Peyer's patch (tissue), 4 donors: ENCODE measurements around the gene FGFR4. TPM values are rescaled to one million over a fixed set of nuclear protein-coding genes. Genes with fewer than 3 reads are reported as not detected.

Experiments used
- DNase-seq, 3 donors: peaks; one replicate each; pipeline ENCODE4 v3.0.0-alpha.2; 2017 to 2019
- H3K27ac ChIP-seq, 4 donors: fragments of 200-600 bp; sonication (generic); one replicate each; pipeline ENCODE4 v1.5.1; 2016 to 2019
- H3K27me3 ChIP-seq, 2 donors: fragments of 200-600 bp; sonication (generic); one replicate each; pipeline ENCODE4 v1.5.1; 2019
- H3K36me3 ChIP-seq, 3 donors: fragments of 200-600 bp; sonication (generic); one replicate each; pipeline ENCODE4 v1.5.1; 2016 to 2019
- H3K4me1 ChIP-seq, 4 donors: fragments of 200-600 bp; sonication (generic); one replicate each; pipeline ENCODE4 v1.5.1; 2016 to 2019
- H3K4me3 ChIP-seq, 4 donors: fragments of 200-600 bp; sonication (generic); 1 replicate in 3 of 4; 2 replicates in 1 of 4; pipeline ENCODE4 v1.5.1; 2016 to 2019; ENCODE audit warnings: mild to moderate bottlenecking in 1 of 4
- H3K9me3 ChIP-seq, 4 donors: fragments of 200-600 bp; sonication (generic); one replicate each; pipeline ENCODE4 v1.5.1; 2016 to 2019; ENCODE audit warnings: mild to moderate bottlenecking in 1 of 4
- CTCF ChIP-seq, 6 experiments: fragments of 450-650 bp in 4 of 6; fragments of 200-600 bp in 2 of 6; sonication (generic) in 1 of 6; IDR thresholded peaks; one replicate each; pipeline ENCODE4 v1.5.1; 2017 to 2019; ENCODE audit warnings: antibody characterized with exemption in 6 of 6, mild to moderate bottlenecking in 3 of 6, moderate library complexity in 1 of 6
- POLR2A ChIP-seq, 2 donors: fragments of 450-650 bp; IDR thresholded peaks; one replicate each; pipeline ENCODE4 v1.5.1; 2017; ENCODE audit warnings: antibody characterized with exemption in 2 of 2, mild to moderate bottlenecking in 2 of 2, moderate library complexity in 2 of 2
- total RNA-seq, 4 donors: library from RNA; depleted of rRNA; stranded (reverse); fragments of >200 nt; gene quantifications; one replicate each; pipeline ENCODE4 v1.1.0, GENCODE V29; 2016

FGFR4 gene
- total RNA-seq, 4 donors from 2014 or later: 43.0 to 264 (median 72.3) TPM

- peaks cover 0 to 19% (median 0%) of the 10 kb centered on the region in 3 donors for H3K36me3 ChIP-seq
These were observed 4.5 kb downstream of the FGFR4 start for GRCh38 chr5:177091232-177091631.

GRCh38 chr5:177092178-177093081, 5.7 kb downstream of the FGFR4 start:
- Histone ChIP-seq H3K4me1 (peaks cover 0 to 38% (median under 1%) of the 10 kb centered on the region in 4 donors), H3K36me3 (peaks cover 0 to 19% (median 0%) of the 10 kb centered on the region in 3 donors), H3K4me3 (no peak overlapping the region), H3K27me3 (no peaks in the 10 kb centered on the region), H3K27ac (no peak overlapping the region), H3K9me3 (no peaks in the 10 kb centered on the region)
- TF ChIP-seq POLR2A (IDR thresholded peaks at IDR 0.05) (no peak), CTCF (IDR thresholded peaks at IDR 0.05) (no peak)
- no peak for DNase-seq

More at GRCh38 chr5:177091232-177091631, 4.5 kb downstream of the FGFR4 start:
- TF ChIP-seq POLR2A (IDR thresholded peaks at IDR 0.05) (no peak), CTCF (IDR thresholded peaks at IDR 0.05) (no peak)
- H3K27me3 ChIP-seq: no peaks in the 10 kb centered on the region
- no peak overlapping the region for H3K4me3 ChIP-seq
- H3K9me3 ChIP-seq: no peaks in the 10 kb centered on the region
- H3K4me1 ChIP-seq: peaks cover 0 to 45% (median 4%) of the 10 kb centered on the region in 4 donors
- DNase-seq: no peak
- no peak overlapping the region for H3K27ac ChIP-seq

GRCh38 chr5:177093082-177093712, 6.5 kb downstream of the FGFR4 start:
- Histone ChIP-seq H3K9me3 (no peaks in the 10 kb centered on the region), H3K4me3 (no peak overlapping the region), H3K36me3 (peaks cover 0 to 19% (median 0%) of the 10 kb centered on the region in 3 donors), H3K4me1 (peaks cover 0 to 41% (median 0%) of the 10 kb centered on the region in 4 donors), H3K27me3 (no peaks in the 10 kb centered on the region), H3K27ac (peak overlapping the region in 1 of 4 donors; percentile 69)
- no peak for DNase-seq
- TF ChIP-seq POLR2A (IDR thresholded peaks at IDR 0.05): no peak
- TF ChIP-seq CTCF (IDR thresholded peaks at IDR 0.05): no peak

- Histone ChIP-seq H3K36me3 (peaks cover 0 to 19% (median 0%) of the 10 kb centered on the region in 3 donors), H3K4me3 (no peak overlapping the region), H3K27me3 (no peaks in the 10 kb centered on the region), H3K27ac (peak overlapping the region in 2 of 4 donors; percentile 69 to 70), H3K4me1 (peaks cover 0 to 41% (median 0%) of the 10 kb centered on the region in 4 donors), H3K9me3 (no peaks in the 10 kb centered on the region)
- TF ChIP-seq POLR2A (IDR thresholded peaks at IDR 0.05) (no peak), CTCF (IDR thresholded peaks at IDR 0.05) (no peak)
- no peak for DNase-seq
These were observed 7.1 kb downstream of the FGFR4 start for GRCh38 chr5:177093803-177094202.

GRCh38 chr5:177094224-177095087, 7.7 kb downstream of the FGFR4 start:
- Histone ChIP-seq H3K9me3 (no peaks in the 10 kb centered on the region), H3K27me3 (no peaks in the 10 kb centered on the region), H3K4me1 (peaks cover 0 to 39% (median under 1%) of the 10 kb centered on the region in 4 donors), H3K36me3 (peaks cover 0 to 19% (median 0%) of the 10 kb centered on the region in 3 donors), H3K27ac (peak overlapping the region in 3 of 4 donors; percentile 62 to 70 (median 69)), H3K4me3 (no peak overlapping the region)
- peak; percentile 30 to 78 (median 68) for DNase-seq
- TF ChIP-seq POLR2A (IDR thresholded peaks at IDR 0.05): no peak
- no peak for TF ChIP-seq CTCF (IDR thresholded peaks at IDR 0.05)
